22Rv1 (cell line): ENCODE measurements around the gene ARHGAP45.

Source experiments
- CTCF ChIP-seq: fragments of 450-650 bp; IDR thresholded peaks from 2 replicates; pipeline ENCODE4 v1.5.1; 2017; ENCODE audit warnings: mild to moderate bottlenecking
- ZFX ChIP-seq: fragments of 450-650 bp; IDR thresholded peaks from 2 replicates; pipeline ENCODE4 v1.6.1; 2017; ENCODE audit warnings: antibody characterized with exemption, borderline replicate concordance

GRCh38 chr19:1130771-1131717 is 64.1 kb downstream of the ARHGAP45 start:
- TF ChIP-seq CTCF (no peak), ZFX (no peak)
